Spleen (tissue), 11 donors: ENCODE data around the gene NYAP2. TPM values are rescaled to one million over a fixed set of nuclear protein-coding genes. Genes with fewer than 3 reads are reported as not detected.

Experiments used
- DNase-seq: peaks from one replicate; pipeline ENCODE4 v3.0.0-alpha.2; 2020
- H3K27ac ChIP-seq, 8 donors: fragments of 200-600 bp; sonication (generic) in 7 of 8; 1 replicate in 4 of 8; 2 replicates in 4 of 8; pipeline versions ENCODE4 v1.5.0 to v1.8.0; 2016 to 2021; ENCODE audit warnings: inconsistent platforms in 4 of 8, mild to moderate bottlenecking in 4 of 8, moderate library complexity in 1 of 8
- H3K27me3 ChIP-seq, 7 donors: fragments of 200-600 bp; sonication (generic) in 6 of 7; replicated peaks in 1 of 7; 1 replicate in 4 of 7; 2 replicates in 3 of 7; pipeline versions ENCODE4 v1.5.0 to v1.8.0; 2016 to 2021; ENCODE audit warnings: inconsistent platforms in 3 of 7, mild to moderate bottlenecking in 1 of 7
- H3K36me3 ChIP-seq, 6 donors: fragments of 200-600 bp; sonication (generic) in 5 of 6; 1 replicate in 4 of 6; 2 replicates in 2 of 6; pipeline versions ENCODE4 v1.5.0 to v1.8.0; 2016 to 2021; ENCODE audit warnings: inconsistent platforms in 2 of 6
- H3K4me1 ChIP-seq, 6 donors: fragments of 200-600 bp; sonication (generic) in 5 of 6; 1 replicate in 3 of 6; 2 replicates in 3 of 6; pipeline versions ENCODE4 v1.5.0 to v1.8.0; 2016 to 2021; ENCODE audit warnings: inconsistent platforms in 3 of 6
- H3K4me3 ChIP-seq, 8 donors: fragments of 200-600 bp; sonication (generic) in 7 of 8; 1 replicate in 4 of 8; 2 replicates in 4 of 8; pipeline versions ENCODE4 v1.5.0 to v1.8.0; 2016 to 2021; ENCODE audit warnings: inconsistent platforms in 4 of 8, mild to moderate bottlenecking in 4 of 8, moderate library complexity in 2 of 8
- H3K9me3 ChIP-seq, 8 donors: fragments of 200-600 bp; sonication (generic) in 7 of 8; 1 replicate in 4 of 8; 2 replicates in 4 of 8; pipeline versions ENCODE4 v1.5.0 to v1.8.0; 2016 to 2021; ENCODE audit warnings: inconsistent platforms in 4 of 8
- POLR2A ChIP-seq, 3 donors: fragments of 450-650 bp; IDR thresholded peaks; one replicate each; pipeline ENCODE4 v1.5.1; 2017; ENCODE audit warnings: antibody characterized with exemption in 3 of 3, mild to moderate bottlenecking in 1 of 3
- POLR2AphosphoS5 ChIP-seq, 3 donors: sonication (generic); formaldehyde crosslinking; IDR thresholded peaks; one replicate each; pipeline ENCODE4 v1.5.1; 2017; ENCODE audit warnings: antibody characterized with exemption in 3 of 3
- WGBS, 5 donors: extraction: QIAGEN DNeasy Blood & Tissue Kit in 3 of 5; methylation state at CpG; one replicate each; pipeline versions ENCODE4 v1.1.5 to v1.1.7; 2013 to 2018; 5-methylcytosine and 5-hydroxymethylcytosine counted together
- intact Hi-C: fragments of 100-400 bp; cut with DNase I; formaldehyde crosslinking; loops from one replicate; pipeline ENCODE4 v1.15.0; 2023; ENCODE audit warnings: low total_unique reads
- polyA plus RNA-seq, 3 donors: library from polyadenylated mRNA; stranded (reverse); fragments of 200-250 nt; gene quantifications; one replicate each; pipeline ENCODE4 v1.2.1, GENCODE V29; 2013
- total RNA-seq, 7 donors: library from RNA; depleted of rRNA in 3 of 7; stranded (reverse); fragments of >200 nt in 3 of 7; fragmentation: NEBNext Ultra II Directional in 4 of 7; extraction: Animal tissue kit (Norgen Biotek cat#: 25700) in 4 of 7; gene quantifications; one replicate each; pipeline versions ENCODE4 v1.1.0 to v1.2.1, GENCODE V29; 2016 to 2021
- TF ChIP-seq, protein P1 (sequence below), 11 experiments: fragments of 200-600 bp in 7 of 11; fragments of 450-650 bp in 4 of 11; sonication (generic) in 4 of 11; IDR thresholded peaks in 8 of 11; conservative IDR thresholded peaks in 3 of 11; 1 replicate in 7 of 11; 2 replicates in 4 of 11; pipeline versions ENCODE4 v1.4.0 to v1.8.0; 2016 to 2021; ENCODE audit warnings: antibody characterized with exemption in 11 of 11, inconsistent platforms in 4 of 11, mild to moderate bottlenecking in 1 of 11
- donor health status: healthy with polysubstance abuse.
- donor health status: DM: no; HTN: no; CAD: no; lungs with moderate emphysema.
- donor health status: DM: no; HTN: no; CAD: no.
- donor health status: Bipolar disorder and iron deficiency.
- donor health status: healthy.
- donor health status: DM: no; HTN: no; CAD: no.
- donor health status: DM: yes; HTN: yes; CAD: no.

Gene NYAP2
- total and polyA plus RNA-seq, 10 donors = 0.06 to 0.33 (median 0.16) TPM; not detected in 1

DNA sequence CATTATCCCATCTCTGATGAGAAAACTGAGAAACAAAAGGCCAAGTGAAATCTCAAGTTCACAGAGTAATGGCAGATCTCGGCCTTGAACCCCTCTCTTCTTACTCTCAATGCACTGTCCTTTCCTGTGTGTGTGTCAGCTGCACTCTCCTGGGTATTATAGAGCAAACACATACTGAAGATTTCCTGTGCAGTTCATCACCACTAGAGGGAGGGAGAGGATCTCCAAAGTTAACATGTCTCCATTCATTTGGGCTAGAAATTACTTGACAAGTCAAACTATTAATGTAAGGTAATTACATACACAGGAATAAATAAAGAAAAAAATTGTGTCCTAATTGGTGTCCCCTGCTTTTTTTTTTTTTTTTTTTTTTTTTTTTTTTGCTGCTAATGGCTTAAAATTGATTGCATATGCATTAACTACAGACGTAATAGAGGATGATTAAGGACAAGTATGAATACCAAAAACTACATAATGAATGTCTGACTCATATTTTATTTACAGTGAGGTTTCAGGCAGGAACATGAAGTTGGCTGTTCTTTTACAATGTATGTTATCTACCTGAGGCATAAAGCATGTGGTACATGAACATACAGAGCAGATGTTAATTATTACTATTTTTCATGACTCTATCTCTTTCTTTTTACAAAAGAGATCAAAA, 269.2 kb downstream of the NYAP2 start:
- Histone ChIP-seq H3K9me3 (no peaks in the 10 kb centered on the region), H3K4me3 (no peak overlapping the region), H3K27ac (no peak overlapping the region), H3K4me1 (no peaks in the 10 kb centered on the region), H3K27me3 (no peaks in the 10 kb centered on the region), H3K36me3 (no peaks in the 10 kb centered on the region)
- DNase-seq = no peak
- TF ChIP-seq POLR2AphosphoS5 (IDR thresholded peaks at IDR 0.05) = no peak
- TF ChIP-seq, protein P1, sequence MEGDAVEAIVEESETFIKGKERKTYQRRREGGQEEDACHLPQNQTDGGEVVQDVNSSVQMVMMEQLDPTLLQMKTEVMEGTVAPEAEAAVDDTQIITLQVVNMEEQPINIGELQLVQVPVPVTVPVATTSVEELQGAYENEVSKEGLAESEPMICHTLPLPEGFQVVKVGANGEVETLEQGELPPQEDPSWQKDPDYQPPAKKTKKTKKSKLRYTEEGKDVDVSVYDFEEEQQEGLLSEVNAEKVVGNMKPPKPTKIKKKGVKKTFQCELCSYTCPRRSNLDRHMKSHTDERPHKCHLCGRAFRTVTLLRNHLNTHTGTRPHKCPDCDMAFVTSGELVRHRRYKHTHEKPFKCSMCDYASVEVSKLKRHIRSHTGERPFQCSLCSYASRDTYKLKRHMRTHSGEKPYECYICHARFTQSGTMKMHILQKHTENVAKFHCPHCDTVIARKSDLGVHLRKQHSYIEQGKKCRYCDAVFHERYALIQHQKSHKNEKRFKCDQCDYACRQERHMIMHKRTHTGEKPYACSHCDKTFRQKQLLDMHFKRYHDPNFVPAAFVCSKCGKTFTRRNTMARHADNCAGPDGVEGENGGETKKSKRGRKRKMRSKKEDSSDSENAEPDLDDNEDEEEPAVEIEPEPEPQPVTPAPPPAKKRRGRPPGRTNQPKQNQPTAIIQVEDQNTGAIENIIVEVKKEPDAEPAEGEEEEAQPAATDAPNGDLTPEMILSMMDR (IDR thresholded peaks at IDR 0.05 in 8 of 11, conservative IDR thresholded peaks at IDR 0.05 in 3 of 11) = peak in 9 of 11 experiments; percentile 23 to 72 (median 61)
- intact Hi-C loops = loop anchor here (10.0 kb wide), 1 partner anchor 1136 kb away; no protein-coding TSS in a partner anchor
- 43 to 55% (median 44%) methylated on average over 2 of the region's 2 CpGs for WGBS, 5 donors

- WGBS, 5 donors = 47 to 56% (median 53%) methylated on average over 4 of the region's 4 CpGs
- H3K4me1 ChIP-seq = no peaks in the 10 kb centered on the region
- TF ChIP-seq POLR2AphosphoS5 (IDR thresholded peaks at IDR 0.05) = no peak
- TF ChIP-seq, protein P1 (IDR thresholded peaks at IDR 0.05 in 8 of 11, conservative IDR thresholded peaks at IDR 0.05 in 3 of 11) = peak in 6 of 11 experiments; percentile 17 to 47 (median 36)
- intact Hi-C loops = loop anchor here (10.0 kb wide), 2 partner anchors 1314 to 1434 kb away; no protein-coding TSS in a partner anchor
- no peaks in the 10 kb centered on the region for H3K9me3 ChIP-seq
- no peak overlapping the region for H3K27ac ChIP-seq
- no peaks in the 10 kb centered on the region for H3K27me3 ChIP-seq
- H3K4me3 ChIP-seq = no peak overlapping the region
- H3K36me3 ChIP-seq = no peaks in the 10 kb centered on the region
- DNase-seq = no peak
Measured at GRCh38 chr2:225670111-225670974, 270.8 kb downstream of the NYAP2 start.

GRCh38 chr2:225678792-225679191, 279.3 kb downstream of the NYAP2 start:
- intact Hi-C loops = loop anchor here (10.0 kb wide), 2 partner anchors 1306 to 1426 kb away; no protein-coding TSS in a partner anchor
- Histone ChIP-seq H3K9me3 (no peaks in the 10 kb centered on the region), H3K4me3 (no peak overlapping the region), H3K36me3 (no peaks in the 10 kb centered on the region), H3K27ac (no peak overlapping the region), H3K27me3 (no peaks in the 10 kb centered on the region), H3K4me1 (no peaks in the 10 kb centered on the region)
- no peak for DNase-seq
- TF ChIP-seq POLR2A (IDR thresholded peaks at IDR 0.05) = no peak
- TF ChIP-seq, protein P1 (IDR thresholded peaks at IDR 0.05 in 8 of 11, conservative IDR thresholded peaks at IDR 0.05 in 3 of 11) = no peak
- no peak for TF ChIP-seq POLR2AphosphoS5 (IDR thresholded peaks at IDR 0.05)

GRCh38 chr2:225683258-225683657, 283.7 kb downstream of the NYAP2 start:
- intact Hi-C loops = no loop called here
- Histone ChIP-seq H3K36me3 (no peaks in the 10 kb centered on the region), H3K4me1 (no peaks in the 10 kb centered on the region), H3K9me3 (no peaks in the 10 kb centered on the region), H3K27ac (no peak overlapping the region), H3K27me3 (no peaks in the 10 kb centered on the region), H3K4me3 (no peak overlapping the region)
- WGBS, 5 donors = 70 to 85% (median 84%) methylated on average over 2 of the region's 2 CpGs
- TF ChIP-seq POLR2AphosphoS5 (IDR thresholded peaks at IDR 0.05) (no peak), POLR2A (IDR thresholded peaks at IDR 0.05) (no peak)
- no peak for DNase-seq
